NCI-H1092 treated with DMSO at 0.1 percent for 48 hours (cell line): ENCODE results near the gene COL27A1.

Experiments
- DNase-seq: peaks from one replicate; lab custom pipeline; 2025; lab: John Stamatoyannopoulos, UW

The COL27A1 gene

GRCh38 chr9:114247077-114247476 lies 91.7 kb downstream of the COL27A1 start:
- DNase-seq = no peak

- no peak for DNase-seq
These were observed 92.2 kb downstream of the COL27A1 start for GRCh38 chr9:114247491-114247890.

GRCh38 chr9:114248299-114248707 lies 93.0 kb downstream of the COL27A1 start:
- no peak for DNase-seq

GRCh38 chr9:114249424-114250234 lies 94.3 kb downstream of the COL27A1 start:
- DNase-seq = no peak

- peak; percentile 87 for DNase-seq
These were observed 94.9 kb downstream of the COL27A1 start for GRCh38 chr9:114250235-114250568.

GRCh38 chr9:114250648-114251047 lies 95.3 kb downstream of the COL27A1 start:
- DNase-seq = peak; percentile 59

- DNase-seq = no peak
These were observed 97.1 kb downstream of the COL27A1 start for GRCh38 chr9:114252394-114252793.

- DNase-seq = no peak
These were observed 101.5 kb downstream of the COL27A1 start for GRCh38 chr9:114256827-114257328.

GRCh38 chr9:114258218-114258617 lies 102.9 kb downstream of the COL27A1 start:
- no peak for DNase-seq

GRCh38 chr9:114258866-114259797 lies 103.8 kb downstream of the COL27A1 start:
- DNase-seq = no peak

GRCh38 chr9:114259798-114260523 lies 104.6 kb downstream of the COL27A1 start:
- DNase-seq = peak; percentile 75

GRCh38 chr9:114261026-114261425 lies 105.7 kb downstream of the COL27A1 start:
- DNase-seq = no peak

- no peak for DNase-seq
These were observed 106.7 kb downstream of the COL27A1 start for GRCh38 chr9:114261987-114262386.

GRCh38 chr9:114263853-114264510 lies 108.6 kb downstream of the COL27A1 start:
- no peak for DNase-seq

GRCh38 chr9:114264806-114265550 lies 109.6 kb downstream of the COL27A1 start:
- no peak for DNase-seq

- no peak for DNase-seq
These were observed 111.6 kb downstream of the COL27A1 start for GRCh38 chr9:114266969-114267368.

GRCh38 chr9:114269023-114269422 lies 113.7 kb downstream of the COL27A1 start:
- no peak for DNase-seq

GRCh38 chr9:114270120-114270975 lies 115.0 kb downstream of the COL27A1 start:
- DNase-seq = no peak

GRCh38 chr9:114271556-114272510 lies 116.5 kb downstream of the COL27A1 start:
- peak; percentile 21 for DNase-seq
